ENCODE data around the gene RAD51C. TPM values are rescaled to one million over a fixed set of nuclear protein-coding genes. Genes with fewer than 3 reads are reported as not detected.

RAD51C gene
- polyA plus RNA-seq, 1 of the 3 experiments (the other 2 are of a cell fraction) = 36.1 TPM

- no peaks in the 10 kb centered on the region for H4K20me1 ChIP-seq (ENCODE audit: insufficient read depth)
- no peaks in the 10 kb centered on the region for H3K9me2 ChIP-seq
- peaks cover 6% of the 10 kb centered on the region for H3F3A ChIP-seq (replicated peaks; ENCODE audit: insufficient read depth)
- H3K4me2 ChIP-seq = no peak overlapping the region
- TF ChIP-seq JUND (IDR thresholded peaks at IDR 0.05) (no peak), RXRA (IDR thresholded peaks at IDR 0.05; ENCODE audit: borderline replicate concordance, low read depth) (no peak), TAF1 (IDR thresholded peaks at IDR 0.05; ENCODE audit: borderline replicate concordance, low read depth, low read length) (no peak), GABPA (IDR thresholded peaks at IDR 0.05; ENCODE audit: low read depth) (no peak), NFIC (IDR thresholded peaks at IDR 0.05; ENCODE audit: borderline replicate concordance) (no peak), EP300 (IDR thresholded peaks at IDR 0.05; ENCODE audit: borderline replicate concordance in 1 of 2, low read depth in 1 of 2, low read length in 1 of 2) (peak in 1 of 2 experiments; percentile 42; a peak in 2 of 4 replicates), RCOR1 (IDR thresholded peaks at IDR 0.05; ENCODE audit: low read length) (peak; percentile 71), GATA2 (CRISPR knock-in tag; IDR thresholded peaks at IDR 0.05) (peak; percentile 24; the same call in 1 of the 2 replicates), RFX5 (IDR thresholded peaks at IDR 0.05; ENCODE audit: low read length) (no peak), USF1 (IDR thresholded peaks at IDR 0.05; ENCODE audit: borderline replicate concordance, low read depth) (no peak), IRF3 (IDR thresholded peaks at IDR 0.05; ENCODE audit: low read depth, low read length) (no peak), MXI1 (IDR thresholded peaks at IDR 0.05; ENCODE audit: low read depth, low read length) (no peak), CHD2 (IDR thresholded peaks at IDR 0.05; ENCODE audit: low read length, partially characterized antibody) (no peak), MAX (IDR thresholded peaks at IDR 0.05; ENCODE audit: low read depth) (no peak), FOSL2 (IDR thresholded peaks at IDR 0.05; ENCODE audit: borderline replicate concordance, low read depth) (no peak), TEAD4 (IDR thresholded peaks at IDR 0.05; ENCODE audit: borderline replicate concordance, insufficient read depth) (no peak), USF2 (IDR thresholded peaks at IDR 0.05; ENCODE audit: borderline replicate concordance, low read depth, low read length) (no peak), REST (IDR thresholded peaks at IDR 0.05; ENCODE audit: low read depth, low read length) (no peak), FOXM1 (IDR thresholded peaks at IDR 0.05; ENCODE audit: low read depth) (no peak)
- no peak overlapping the region for H2AFZ ChIP-seq (ENCODE audit: low read depth)
- WGBS (ENCODE audit: low lambda C conversion rate) = 10% methylated on average over 1 of the region's 1 CpG
- no peak overlapping the region for H3K9ac ChIP-seq
- no peaks in the 10 kb centered on the region for H3K79me2 ChIP-seq (ENCODE audit: insufficient read depth)
- peak; percentile 24 for DNase-seq
- H3K27ac ChIP-seq (ENCODE audit: low read depth in 2 of 2, low read length in 1 of 2) = no peak overlapping the region
- ChIA-PET CTCF (interaction anchor here (2.0 kb wide), 1 partner anchor 21 kb away, joined by 4 read pairs; no protein-coding TSS in a partner anchor), POLR2A (interaction anchor here (0.5 kb wide), 1 partner anchor 83 kb away, joined by 3 read pairs; no protein-coding TSS in a partner anchor)
- no peaks in the 10 kb centered on the region for H3K4me1 ChIP-seq (ENCODE audit: control insufficient read depth in 1 of 2, insufficient read depth in 2 of 2, low read depth in 1 of 2, low read length in 1 of 2)
- H3K27me3 ChIP-seq (ENCODE audit: insufficient read depth) = no peaks in the 10 kb centered on the region
- H3K36me3 ChIP-seq (replicated peaks in 1 of 2; ENCODE audit: control insufficient read depth in 1 of 2, insufficient read depth in 2 of 2, low read length in 1 of 2) = no peaks in the 10 kb centered on the region
- H3K4me3 ChIP-seq (ENCODE audit: low read depth in 2 of 2, low read length in 1 of 2) = no peak overlapping the region
- no peaks in the 10 kb centered on the region for H3K9me3 ChIP-seq
Observed at GRCh38 chr17:58779446-58779845, 87.0 kb downstream of the RAD51C start.
